HL-60 (cell line): ENCODE data around the gene POLR3E.

Source experiments
- DNase-seq, 2 experiments: peaks; one replicate each; pipeline ENCODE4 v3.0.0-alpha.2; 2010 to 2020; ENCODE audit warnings: low read depth in 1 of 2, low spot score in 1 of 2
- H3K27ac ChIP-seq: fragments of 250-450 bp; sonication (Bioruptor Pico); replicated peaks from 2 replicates; pipeline ENCODE4 v1.5.1; 2020; ENCODE audit warnings: mild to moderate bottlenecking, moderate library complexity
- H3K27me3 ChIP-seq: fragments of 250-450 bp; sonication (Bioruptor Pico); 2 replicates; pipeline ENCODE4 v1.5.1; 2021; ENCODE audit warnings: mild to moderate bottlenecking, moderate library complexity; ENCODE audit not compliant: insufficient read depth, poor library complexity, severe bottlenecking
- H3K4me3 ChIP-seq: replicated peaks from 2 replicates; pipeline ENCODE4 v1.5.1; 2011; ENCODE audit warnings: mild to moderate bottlenecking, control low read depth, low read length; ENCODE audit not compliant: insufficient read depth
- GABPA ChIP-seq: IDR thresholded peaks from 2 replicates; pipeline ENCODE4 v1.6.1; 2012; ENCODE audit warnings: low read depth
- POLR2AphosphoS5 ChIP-seq: IDR thresholded peaks from 2 replicates; pipeline ENCODE4 v1.6.1; 2012; ENCODE audit warnings: low read depth
- REST ChIP-seq: IDR thresholded peaks from 2 replicates; pipeline ENCODE4 v1.6.1; 2012; ENCODE audit warnings: low read depth; ENCODE audit not compliant: insufficient replicate concordance
- SPI1 ChIP-seq: IDR thresholded peaks from 2 replicates; pipeline ENCODE4 v1.6.1; 2012; ENCODE audit warnings: low read depth, mild to moderate bottlenecking, borderline replicate concordance
- TF ChIP-seq, protein P1 (sequence below): IDR thresholded peaks from one replicate; pipeline ENCODE4 v1.5.1; 2011; ENCODE audit warnings: low read length, control low read depth, inconsistent platforms; ENCODE audit not compliant: insufficient read depth

Gene POLR3E

DNA sequence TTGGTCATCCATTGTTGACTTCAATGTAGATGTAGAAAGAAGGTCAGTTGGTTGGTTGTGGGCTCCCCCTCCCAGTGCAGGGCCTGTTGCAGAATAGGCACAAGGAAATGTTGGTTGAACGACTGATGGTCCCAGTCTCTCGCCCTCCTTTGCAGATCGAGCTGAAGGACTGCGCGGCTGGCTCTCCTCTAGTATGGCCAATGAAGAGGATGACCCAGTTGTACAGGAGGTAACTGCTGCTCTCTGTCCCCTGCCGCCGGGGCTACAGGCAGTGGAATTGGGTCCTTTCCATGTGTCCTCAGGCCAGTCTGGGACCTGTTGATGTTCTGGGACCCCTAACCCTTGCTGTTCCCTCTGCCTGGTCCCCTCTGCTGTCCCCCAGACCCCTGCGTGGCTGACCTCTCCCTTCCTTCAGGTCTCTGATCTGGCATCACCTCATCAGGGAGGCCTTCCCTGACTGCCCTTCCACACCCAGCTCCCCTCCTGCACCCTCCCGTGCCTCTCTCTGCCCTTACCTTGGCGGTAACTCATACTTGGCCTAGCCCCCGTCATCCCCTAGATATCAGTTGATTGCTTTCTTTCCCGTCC is 5.7 kb downstream of the POLR3E start:
- Histone ChIP-seq H3K4me3 (no peak overlapping the region), H3K27me3 (no peaks in the 10 kb centered on the region), H3K27ac (no peak overlapping the region)
- TF ChIP-seq POLR2AphosphoS5 (no peak), SPI1 (no peak), GABPA (no peak), REST (no peak)
- TF ChIP-seq, protein P1, sequence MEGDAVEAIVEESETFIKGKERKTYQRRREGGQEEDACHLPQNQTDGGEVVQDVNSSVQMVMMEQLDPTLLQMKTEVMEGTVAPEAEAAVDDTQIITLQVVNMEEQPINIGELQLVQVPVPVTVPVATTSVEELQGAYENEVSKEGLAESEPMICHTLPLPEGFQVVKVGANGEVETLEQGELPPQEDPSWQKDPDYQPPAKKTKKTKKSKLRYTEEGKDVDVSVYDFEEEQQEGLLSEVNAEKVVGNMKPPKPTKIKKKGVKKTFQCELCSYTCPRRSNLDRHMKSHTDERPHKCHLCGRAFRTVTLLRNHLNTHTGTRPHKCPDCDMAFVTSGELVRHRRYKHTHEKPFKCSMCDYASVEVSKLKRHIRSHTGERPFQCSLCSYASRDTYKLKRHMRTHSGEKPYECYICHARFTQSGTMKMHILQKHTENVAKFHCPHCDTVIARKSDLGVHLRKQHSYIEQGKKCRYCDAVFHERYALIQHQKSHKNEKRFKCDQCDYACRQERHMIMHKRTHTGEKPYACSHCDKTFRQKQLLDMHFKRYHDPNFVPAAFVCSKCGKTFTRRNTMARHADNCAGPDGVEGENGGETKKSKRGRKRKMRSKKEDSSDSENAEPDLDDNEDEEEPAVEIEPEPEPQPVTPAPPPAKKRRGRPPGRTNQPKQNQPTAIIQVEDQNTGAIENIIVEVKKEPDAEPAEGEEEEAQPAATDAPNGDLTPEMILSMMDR = no peak
- no peak for DNase-seq

GRCh38 chr16:22304411-22304810 is 7.2 kb downstream of the POLR3E start:
- Histone ChIP-seq H3K27me3 (no peaks in the 10 kb centered on the region), H3K4me3 (no peak overlapping the region), H3K27ac (no peak overlapping the region)
- TF ChIP-seq, protein P1 = no peak
- TF ChIP-seq POLR2AphosphoS5 = peak; percentile 25; the same call in 1 of the 2 replicates
- DNase-seq = no peak

GRCh38 chr16:22306788-22307187 is 9.6 kb downstream of the POLR3E start:
- no peak for TF ChIP-seq REST
- no peak for TF ChIP-seq GABPA
- TF ChIP-seq, protein P1 = no peak
- TF ChIP-seq SPI1 = no peak
- TF ChIP-seq POLR2AphosphoS5 = no peak
- no peak overlapping the region for H3K4me3 ChIP-seq
- no peak overlapping the region for H3K27ac ChIP-seq
- no peak for DNase-seq
- no peaks in the 10 kb centered on the region for H3K27me3 ChIP-seq

GRCh38 chr16:22307838-22308237 is 10.6 kb downstream of the POLR3E start:
- DNase-seq = no peak
- H3K27ac ChIP-seq = no peak overlapping the region

More at GRCh38 chr16:22307838-22308237, 10.6 kb downstream of the POLR3E start:
- Histone ChIP-seq H3K4me3 (no peak overlapping the region), H3K27me3 (no peaks in the 10 kb centered on the region)
- TF ChIP-seq REST (no peak), SPI1 (no peak), GABPA (no peak), POLR2AphosphoS5 (no peak)
- TF ChIP-seq, protein P1 = no peak
